Measurements from ENCODE around the gene LAP3.

DNA sequence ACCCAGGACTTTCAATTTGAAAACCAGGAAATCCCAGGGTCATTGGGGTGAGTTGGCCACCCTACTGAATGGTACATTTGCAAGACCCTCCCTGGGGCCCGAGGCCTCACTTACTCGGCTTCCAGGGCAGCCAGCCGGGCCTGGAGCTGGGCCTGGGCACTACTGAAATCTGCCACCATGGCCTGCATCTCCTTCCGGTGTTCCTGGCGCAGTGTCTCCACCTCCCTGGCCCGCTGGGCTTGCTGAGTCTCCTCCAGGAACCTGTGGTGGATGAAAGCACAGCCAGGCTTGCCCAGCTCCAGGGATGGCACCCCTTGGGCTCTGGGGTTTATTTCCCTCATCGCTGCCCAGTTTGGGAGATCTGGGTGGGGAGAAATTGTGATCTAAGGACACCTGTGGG lies 62.1 kb downstream of the LAP3 start:
- TF ChIP-seq, protein P1, sequence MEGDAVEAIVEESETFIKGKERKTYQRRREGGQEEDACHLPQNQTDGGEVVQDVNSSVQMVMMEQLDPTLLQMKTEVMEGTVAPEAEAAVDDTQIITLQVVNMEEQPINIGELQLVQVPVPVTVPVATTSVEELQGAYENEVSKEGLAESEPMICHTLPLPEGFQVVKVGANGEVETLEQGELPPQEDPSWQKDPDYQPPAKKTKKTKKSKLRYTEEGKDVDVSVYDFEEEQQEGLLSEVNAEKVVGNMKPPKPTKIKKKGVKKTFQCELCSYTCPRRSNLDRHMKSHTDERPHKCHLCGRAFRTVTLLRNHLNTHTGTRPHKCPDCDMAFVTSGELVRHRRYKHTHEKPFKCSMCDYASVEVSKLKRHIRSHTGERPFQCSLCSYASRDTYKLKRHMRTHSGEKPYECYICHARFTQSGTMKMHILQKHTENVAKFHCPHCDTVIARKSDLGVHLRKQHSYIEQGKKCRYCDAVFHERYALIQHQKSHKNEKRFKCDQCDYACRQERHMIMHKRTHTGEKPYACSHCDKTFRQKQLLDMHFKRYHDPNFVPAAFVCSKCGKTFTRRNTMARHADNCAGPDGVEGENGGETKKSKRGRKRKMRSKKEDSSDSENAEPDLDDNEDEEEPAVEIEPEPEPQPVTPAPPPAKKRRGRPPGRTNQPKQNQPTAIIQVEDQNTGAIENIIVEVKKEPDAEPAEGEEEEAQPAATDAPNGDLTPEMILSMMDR (IDR thresholded peaks at IDR 0.05; ENCODE audit: low read depth, low read length) = no peak
- TF ChIP-seq MYC (IDR thresholded peaks at IDR 0.05; ENCODE audit: low read depth, low read length) = no peak
- TF ChIP-seq POLR2A (IDR thresholded peaks at IDR 0.05; ENCODE audit: extremely low read depth, insufficient read length) = no peak
